G401 (cell line): ENCODE data around the gene SPG21. TPM values are rescaled to one million over a fixed set of nuclear protein-coding genes. Genes with fewer than 3 reads are reported as not detected.
"Not testable (repeated sequence)": the region's sequence is repeated elsewhere in the genome, so short reads cannot be mapped to it uniquely, and the experiment has no call there.

Source experiments
- DNase-seq: peaks from one replicate; pipeline ENCODE4 v3.0.0-alpha.2; 2015; ENCODE audit warnings: low spot score
- in situ Hi-C: cut with HindIII; loops from 2 replicates; pipeline ENCODE4 v1.10.0; 2016; ENCODE audit warnings: low sequenced_read_pairs, mixed read lengths
- total RNA-seq: library from RNA; depleted of rRNA; stranded (reverse); fragments of >200 nt; shearing (Covaris generic); gene quantifications from 2 replicates; pipeline ENCODE4 v1.2.3, GENCODE V29; 2014; rRNA removed

Gene SPG21
- 111 and 115 TPM in 2 replicates for total RNA-seq

- in situ Hi-C loops = no loop called here
- DNase-seq = peak; percentile 88
These were observed at the start of gene SPG21 for GRCh38 chr15:64989416-64990167. TSS of gene SPG21 (minus strand) at chr15:64989914. CDS start at chr15:64983569, 6,345 bp downstream.

- in situ Hi-C loops = no loop called here
- no peak for DNase-seq
These were observed 49.1 kb upstream of the SPG21 start for GRCh38 chr15:65038836-65039235.

- in situ Hi-C loops = no loop called here
These were observed 48.7 kb upstream of the SPG21 start for GRCh38 chr15:65038428-65038827.

GRCh38 chr15:65037309-65037708 is 47.6 kb upstream of the SPG21 start:
- no peak for DNase-seq
- in situ Hi-C loops = no loop called here

More at GRCh38 chr15:65038428-65038827, 48.7 kb upstream of the SPG21 start:
- DNase-seq = no peak

GRCh38 chr15:65034719-65035118 is 45.0 kb upstream of the SPG21 start:
- in situ Hi-C loops = no loop called here
- DNase-seq = no peak

- peak; percentile 45 for DNase-seq
- in situ Hi-C loops = no loop called here
These were observed 44.0 kb upstream of the SPG21 start for GRCh38 chr15:65033659-65034269.

- in situ Hi-C loops = no loop called here
- DNase-seq = peak; percentile 75
These were observed 43.3 kb upstream of the SPG21 start for GRCh38 chr15:65032801-65033537.

- no peak for DNase-seq
- in situ Hi-C loops = no loop called here
These were observed 40.1 kb upstream of the SPG21 start for GRCh38 chr15:65029736-65030208.

GRCh38 chr15:65028921-65029735 is 39.4 kb upstream of the SPG21 start, which contains the start of gene MTFMT:
TSS of gene MTFMT (minus strand) at chr15:65029639. CDS start at chr15:65029613, 26 bp downstream.
- peak; percentile 88 for DNase-seq
- in situ Hi-C loops = no loop called here

- peak; percentile 8 for DNase-seq
- in situ Hi-C loops = no loop called here
These were observed 38.6 kb upstream of the SPG21 start for GRCh38 chr15:65028338-65028737.

- in situ Hi-C loops = no loop called here
- DNase-seq = no peak
These were observed 37.9 kb upstream of the SPG21 start for GRCh38 chr15:65027593-65027992.

- in situ Hi-C loops = no loop called here
- no peak for DNase-seq
These were observed 37.0 kb upstream of the SPG21 start for GRCh38 chr15:65026756-65027155.

- DNase-seq = no peak
- in situ Hi-C loops = no loop called here
These were observed 31.8 kb upstream of the SPG21 start for GRCh38 chr15:65021488-65021887.

GRCh38 chr15:65020419-65020818 is 30.7 kb upstream of the SPG21 start:
- in situ Hi-C loops = no loop called here
- DNase-seq = no peak

GRCh38 chr15:65011198-65011597 is 21.5 kb upstream of the SPG21 start:
- in situ Hi-C loops, DNase-seq: not testable (repeated sequence)

- no peak for DNase-seq
- in situ Hi-C loops = no loop called here
These were observed 19.3 kb upstream of the SPG21 start for GRCh38 chr15:65008983-65009382.

- DNase-seq = no peak
- in situ Hi-C loops = no loop called here
These were observed 17.2 kb upstream of the SPG21 start for GRCh38 chr15:65006876-65007275.

GRCh38 chr15:65004993-65005392 is 15.3 kb upstream of the SPG21 start:
- in situ Hi-C loops = no loop called here
- DNase-seq = no peak

- in situ Hi-C loops = no loop called here
- DNase-seq = no peak
These were observed 8.1 kb upstream of the SPG21 start for GRCh38 chr15:64997745-64998375.
